Esophagus muscularis mucosa (tissue), 4 donors: ENCODE results near the gene SLIT1.

Experiments
- CTCF ChIP-seq, 3 experiments: fragments of 200-600 bp in 2 of 3; fragments of 450-650 bp in 1 of 3; sonication (generic) in 2 of 3; IDR thresholded peaks; one replicate each; pipeline ENCODE4 v1.5.1; 2017 to 2019; ENCODE audit warnings: antibody characterized with exemption in 3 of 3, mild to moderate bottlenecking in 2 of 3, moderate library complexity in 1 of 3
- EP300 ChIP-seq: sonication (generic); formaldehyde crosslinking; IDR thresholded peaks from one replicate; pipeline ENCODE4 v1.6.1; 2017; ENCODE audit warnings: antibody characterized with exemption
- POLR2A ChIP-seq: fragments of 450-650 bp; IDR thresholded peaks from one replicate; pipeline ENCODE4 v1.6.1; 2017; ENCODE audit warnings: antibody characterized with exemption, moderate library complexity, mild to moderate bottlenecking, low read depth

GRCh38 chr10:97129666-97130065, 56.1 kb downstream of the SLIT1 start:
- TF ChIP-seq CTCF (IDR thresholded peaks at IDR 0.05) (no peak), POLR2A (no peak), EP300 (no peak)
